ENCODE measurements around the gene IL1B.

DNA sequence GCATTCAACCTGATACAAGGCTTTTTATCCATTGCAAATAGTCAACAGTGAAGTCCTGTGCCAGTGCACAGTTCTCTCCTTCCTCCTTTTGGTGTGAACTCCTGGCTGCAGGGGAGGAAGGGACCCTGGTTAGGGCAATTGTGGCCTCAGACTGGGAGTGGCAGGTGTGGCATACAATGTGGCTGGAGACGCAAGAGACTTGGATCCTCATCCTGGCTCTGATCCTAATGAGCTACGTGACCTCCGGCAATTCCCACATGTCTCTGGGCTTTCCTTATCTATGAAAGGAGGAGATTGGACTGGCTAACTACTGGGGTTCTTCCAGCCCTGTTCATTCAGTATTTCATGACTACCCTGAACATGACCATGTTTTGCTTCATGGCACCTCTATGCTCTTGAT is 41.7 kb downstream of the IL1B start:
- TF ChIP-seq CTCF (IDR thresholded peaks at IDR 0.05; ENCODE audit: low read depth, low read length, poor library complexity, severe bottlenecking), result no peak
- no peak for TF ChIP-seq EZH2phosphoT487 (IDR thresholded peaks at IDR 0.05; ENCODE audit: borderline replicate concordance, low read length)

Data from DOHH2 (cell line).